ENCODE results near the gene AREL1.

DNA sequence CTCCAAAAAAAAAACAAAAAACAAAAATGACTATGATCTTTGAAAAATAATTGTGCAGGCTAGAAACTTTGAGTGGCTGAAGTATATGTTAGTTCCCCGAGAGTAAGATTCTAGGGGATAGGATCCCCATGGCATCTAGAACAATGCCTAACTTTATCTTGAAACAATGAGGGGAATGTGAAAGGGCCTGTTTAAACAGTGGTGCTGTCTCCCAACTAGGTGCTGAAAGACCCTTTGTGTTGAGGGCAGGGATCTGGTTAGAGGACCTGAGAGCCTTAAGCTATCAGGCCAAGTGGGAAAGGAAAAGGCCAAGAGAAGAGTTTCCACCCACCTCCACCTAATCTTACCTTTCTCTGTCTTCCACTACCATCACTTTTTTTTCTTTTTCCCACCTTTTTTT lies 43.4 kb upstream of the AREL1 start:
- TF ChIP-seq, protein P1, sequence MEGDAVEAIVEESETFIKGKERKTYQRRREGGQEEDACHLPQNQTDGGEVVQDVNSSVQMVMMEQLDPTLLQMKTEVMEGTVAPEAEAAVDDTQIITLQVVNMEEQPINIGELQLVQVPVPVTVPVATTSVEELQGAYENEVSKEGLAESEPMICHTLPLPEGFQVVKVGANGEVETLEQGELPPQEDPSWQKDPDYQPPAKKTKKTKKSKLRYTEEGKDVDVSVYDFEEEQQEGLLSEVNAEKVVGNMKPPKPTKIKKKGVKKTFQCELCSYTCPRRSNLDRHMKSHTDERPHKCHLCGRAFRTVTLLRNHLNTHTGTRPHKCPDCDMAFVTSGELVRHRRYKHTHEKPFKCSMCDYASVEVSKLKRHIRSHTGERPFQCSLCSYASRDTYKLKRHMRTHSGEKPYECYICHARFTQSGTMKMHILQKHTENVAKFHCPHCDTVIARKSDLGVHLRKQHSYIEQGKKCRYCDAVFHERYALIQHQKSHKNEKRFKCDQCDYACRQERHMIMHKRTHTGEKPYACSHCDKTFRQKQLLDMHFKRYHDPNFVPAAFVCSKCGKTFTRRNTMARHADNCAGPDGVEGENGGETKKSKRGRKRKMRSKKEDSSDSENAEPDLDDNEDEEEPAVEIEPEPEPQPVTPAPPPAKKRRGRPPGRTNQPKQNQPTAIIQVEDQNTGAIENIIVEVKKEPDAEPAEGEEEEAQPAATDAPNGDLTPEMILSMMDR (IDR thresholded peaks at IDR 0.05) = no peak
- TF ChIP-seq POLR2A (IDR thresholded peaks at IDR 0.05) = no peak

All from Peyer's patch (tissue), 4 donors.